K562 (cell line): ENCODE data around the gene DOCK3. TPM values are rescaled to one million over a fixed set of nuclear protein-coding genes. Genes with fewer than 3 reads are reported as not detected.

ENCODE experiments used
- ATAC-seq: fragments of 200-7000 bp; cut with Tn5 transposase; 3 replicates; pipeline ENCODE4 v1.9.1; 2020; ENCODE audit warnings: moderate library complexity
- BruUV-seq: library from RNA; stranded (reverse); fragments of 400-500 nt; replicated peaks from 2 replicates; lab custom pipeline; 2021; lab: Mats Ljungman, UMichigan
- CTCF ChIA-PET: fragments of 300-600 bp; formaldehyde crosslinking; extraction: SDS; loops from one replicate; lab custom pipeline; 2021; ENCODE audit warnings: low intra/inter-chr PET ratio; lab: Yijun Ruan, JAX
- POLR2A ChIA-PET: fragments of 300-600, 350-650 bp; sonication (Branson Sonifier 250); formaldehyde crosslinking; extraction: SDS; loops from one replicate; lab custom pipeline; 2021; ENCODE audit warnings: antibody characterized with exemption, inconsistent platforms; lab: Yijun Ruan, JAX
- DNase-seq, 4 experiments: peaks; one replicate each; pipeline versions ENCODE4 v3.0.0 to v3.0.0-alpha.2; 2011 to 2018; ENCODE audit warnings: low spot score in 3 of 4, mixed read lengths in 3 of 4; ENCODE audit errors: extremely low read depth in 1 of 4
- FAIRE-seq: peaks from 2 replicates; lab custom pipeline; 2011; peaks lifted over from hg19 to GRCh38; lab: Jason Lieb, UNC
- H2AFZ ChIP-seq: 2 replicates; pipeline ENCODE4 v1.6.0; 2011; ENCODE audit warnings: low read depth, low read length, control low read depth, inconsistent platforms
- H3K27ac ChIP-seq: fragments of 200-600 bp; 3 replicates; pipeline ENCODE4 v1.8.0; 2011; ENCODE audit warnings: low read depth, mild to moderate bottlenecking, control low read depth, inconsistent platforms, low read length, moderate library complexity, mixed read lengths; ENCODE audit errors: extremely low read depth
- H3K27me3 ChIP-seq, 2 experiments: fragments of 300-600 bp in 1 of 2; 2 replicates in 1 of 2; 3 replicates in 1 of 2; pipeline versions ENCODE4 v1.6.0 to v1.8.0; 2011; ENCODE audit warnings: inconsistent platforms in 2 of 2, low read length in 2 of 2, mild to moderate bottlenecking in 1 of 2, mixed read lengths in 1 of 2, moderate library complexity in 1 of 2; ENCODE audit not compliant: control insufficient read depth in 2 of 2, insufficient read depth in 2 of 2
- H3K36me3 ChIP-seq: fragments of 300-600 bp; 3 replicates; pipeline ENCODE4 v1.8.0; 2011; ENCODE audit warnings: mild to moderate bottlenecking, low read length, inconsistent platforms; ENCODE audit not compliant: control insufficient read depth, insufficient read depth
- H3K4me1 ChIP-seq, 2 experiments: fragments of 200-600 bp in 1 of 2; replicated peaks in 1 of 2; 2 replicates in 1 of 2; 3 replicates in 1 of 2; pipeline versions ENCODE4 v1.5.1 to v1.8.0; 2011; ENCODE audit warnings: inconsistent platforms in 2 of 2, low read length in 2 of 2, mild to moderate bottlenecking in 1 of 2, mixed read lengths in 1 of 2, moderate library complexity in 1 of 2; ENCODE audit not compliant: control insufficient read depth in 2 of 2, insufficient read depth in 2 of 2
- H3K4me2 ChIP-seq: 2 replicates; pipeline ENCODE4 v1.6.1; 2011; ENCODE audit warnings: low read length, control low read depth, inconsistent platforms, mixed read lengths; ENCODE audit not compliant: insufficient read depth
- H3K4me3 ChIP-seq: fragments of 200-600 bp; sonication (generic), shearing (Covaris generic); 2 replicates; pipeline ENCODE4 v1.5.1; 2016; ENCODE audit warnings: control low read depth, inconsistent platforms
- H3K79me2 ChIP-seq: fragments of 200-600 bp; 3 replicates; pipeline ENCODE4 v1.8.0; 2011; ENCODE audit warnings: low read length, inconsistent platforms; ENCODE audit not compliant: control insufficient read depth, insufficient read depth
- H3K9ac ChIP-seq, 2 experiments: 2 replicates each; pipeline versions ENCODE4 v1.6.0 to v1.6.1; 2011; ENCODE audit warnings: low read depth in 2 of 2, low read length in 2 of 2, control low read depth in 1 of 2, inconsistent platforms in 1 of 2, mild to moderate bottlenecking in 1 of 2, mixed read lengths in 1 of 2; ENCODE audit not compliant: insufficient read depth in 1 of 2
- H3K9me1 ChIP-seq: one replicate; pipeline ENCODE4 v1.6.0; 2011; ENCODE audit warnings: inconsistent platforms, mild to moderate bottlenecking, low read length, moderate library complexity; ENCODE audit not compliant: control insufficient read depth, insufficient read depth
- H3K9me3 ChIP-seq: replicated peaks from 2 replicates; pipeline ENCODE4 v1.5.1; 2011; ENCODE audit warnings: low read depth, low read length, inconsistent platforms; ENCODE audit not compliant: control insufficient read depth, insufficient read depth
- H4K20me1 ChIP-seq: replicated peaks from 2 replicates; pipeline ENCODE4 v1.6.1; 2011; ENCODE audit warnings: low read length, inconsistent platforms, mixed read lengths; ENCODE audit not compliant: control insufficient read depth, insufficient read depth
- ATF4 ChIP-seq: fragments of 450-650 bp; formaldehyde crosslinking; IDR thresholded peaks from 2 replicates; pipeline ENCODE4 v1.4.0; 2022; ENCODE audit warnings: mild to moderate bottlenecking, moderate library complexity
- BACH1 ChIP-seq: fragments of 200-800 bp; sonication (Bioruptor generic); IDR thresholded peaks from 2 replicates; pipeline ENCODE4 v1.6.1; 2016; ENCODE audit warnings: missing genetic modification characterization, missing compliant biosample characterization
- CGGBP1 ChIP-seq: fragments of 250-450 bp; sonication (Bioruptor Pico); IDR thresholded peaks from 2 replicates; pipeline ENCODE4 v1.9.0; 2021; ENCODE audit warnings: mild to moderate bottlenecking
- E2F3 ChIP-seq: fragments of 250-450 bp; sonication (Bioruptor Pico); IDR thresholded peaks from 2 replicates; pipeline ENCODE4 v1.4.0; 2020; ENCODE audit warnings: mild to moderate bottlenecking
- EHMT2 ChIP-seq: fragments of 450-650 bp; IDR thresholded peaks from 2 replicates; pipeline ENCODE4 v1.6.1; 2018; ENCODE audit warnings: antibody characterized with exemption
- FIP1L1 ChIP-seq: fragments of 200-400 bp; formaldehyde crosslinking; IDR thresholded peaks from 2 replicates; pipeline ENCODE4 v1.6.1; 2018; ENCODE audit warnings: mild to moderate bottlenecking, low read depth, low read length; ENCODE audit not compliant: poor library complexity, severe bottlenecking
- HDAC1 ChIP-seq, 2 experiments: fragments of 450-650 bp; IDR thresholded peaks; 2 replicates each; pipeline ENCODE4 v1.6.1; 2016 to 2017; ENCODE audit warnings: inconsistent platforms in 1 of 2, mild to moderate bottlenecking in 1 of 2, moderate library complexity in 1 of 2
- HINFP ChIP-seq: fragments of 450-650 bp; conservative IDR thresholded peaks from 2 replicates; pipeline ENCODE4 v1.6.1; 2016; ENCODE audit warnings: missing genetic modification characterization, low read depth, mild to moderate bottlenecking, control low read depth, missing compliant biosample characterization
- KAT7 ChIP-seq: sonication (generic); formaldehyde crosslinking; IDR thresholded peaks from 2 replicates; pipeline ENCODE4 v1.8.0; 2022; ENCODE audit warnings: missing genetic modification reagents, mild to moderate bottlenecking, borderline replicate concordance
- NFATC3 ChIP-seq: fragments of 450-650 bp; IDR thresholded peaks from 2 replicates; pipeline ENCODE4 v1.6.1; 2017; ENCODE audit warnings: mild to moderate bottlenecking
- PATZ1 ChIP-seq: fragments of 250-450 bp; sonication (Bioruptor Pico); IDR thresholded peaks from 2 replicates; pipeline ENCODE4 v1.5.0; 2020; ENCODE audit warnings: mild to moderate bottlenecking, borderline replicate concordance
- POLR2G ChIP-seq: fragments of 200-400 bp; formaldehyde crosslinking; IDR thresholded peaks from 2 replicates; pipeline ENCODE4 v1.6.1; 2017; ENCODE audit warnings: low read depth, mild to moderate bottlenecking, antibody characterized with exemption, low read length, moderate library complexity
- SUPT5H ChIP-seq: fragments of 450-650 bp; IDR thresholded peaks from 2 replicates; pipeline ENCODE4 v1.6.1; 2016
- TARDBP ChIP-seq: fragments of 450-650 bp; IDR thresholded peaks from 2 replicates; pipeline ENCODE4 v1.6.1; 2016
- XRCC4 ChIP-seq: IDR thresholded peaks from one replicate; pipeline ENCODE4 v1.6.1; 2011; ENCODE audit not compliant: insufficient read depth, insufficient read length; ENCODE audit errors: extremely low read depth
- ZNF740 ChIP-seq, 3 experiments: fragments of 200-800 bp in 1 of 3; sonication (Bioruptor generic) in 1 of 3; sonication (generic) in 1 of 3; formaldehyde crosslinking in 1 of 3; IDR thresholded peaks; 2 replicates each; pipeline versions ENCODE4 v1.6.1 to v1.8.0; 2016 to 2022; ENCODE audit warnings: mild to moderate bottlenecking in 2 of 3, missing compliant biosample characterization in 2 of 3, missing genetic modification characterization in 2 of 3, missing genetic modification reagents in 1 of 3
- WGBS: fragments of 100-300 bp; shearing (Covaris generic); methylation state at CpG from one replicate; pipeline ENCODE4 v1.1.6; 2016; ENCODE audit warnings: low coverage, mixed read lengths; ENCODE audit not compliant: insufficient coverage; ENCODE audit errors: missing lambda C conversion rate; 5-methylcytosine and 5-hydroxymethylcytosine counted together
- in situ Hi-C: fragments of 300-500 bp; cut with MboI; formaldehyde crosslinking; loops from 4 replicates; pipeline ENCODE4 v1.15.0; 2018; ENCODE audit warnings: inconsistent platforms, mixed read lengths
- intact Hi-C: fragments of 100-400 bp; cut with micrococcal nuclease; formaldehyde crosslinking; loops from 2 replicates; pipeline ENCODE4 v1.14.2; 2022
- polyA plus RNA-seq, 8 experiments: library from polyadenylated mRNA; depleted of rRNA in 4 of 8; stranded (reverse) in 5 of 8; unstranded in 3 of 8; fragments of >200 nt; fragmentation: Nextera tagmentation in 2 of 8; fragmentation: Illumina TruSeq in 1 of 8; extraction: Ambion mirVana in 2 of 8; extraction: Trizol in 1 of 8; gene quantifications; 2 replicates each; pipeline versions ENCODE4 v1.2.1 to v1.2.3, GENCODE V29; 2011 to 2014; ENCODE audit warnings: inconsistent platforms in 1 of 8, missing spikeins in 1 of 8
- total RNA-seq, 7 experiments: library from RNA; depleted of rRNA in 6 of 7; stranded (reverse); fragments of >200 nt in 6 of 7; fragmentation: Illumina TruSeq in 2 of 7; extraction: Trizol in 2 of 7; gene quantifications; 2 replicates each; pipeline versions ENCODE4 v1.2.1 to v1.2.3, GENCODE V29; 2011 to 2021; ENCODE audit warnings: low replicate concordance in 1 of 7

The DOCK3 gene
- total and polyA plus RNA-seq, 9 of the 15 experiments (the other 6 are each of a cell fraction or from before 2014, with no cell fraction given), result under 0.01 to 0.03 (median 0.01) TPM; not detected in 4

GRCh38 chr3:51280176-51280575 lies 605.4 kb downstream of the DOCK3 start:
- no peaks in the 10 kb centered on the region for H3K79me2 ChIP-seq
- no peaks in the 10 kb centered on the region for H3K4me1 ChIP-seq
- no peak overlapping the region for H3K4me2 ChIP-seq
- ATAC-seq (no peak), DNase-seq (no peak), FAIRE-seq (no peak)
- no peaks in the 10 kb centered on the region for H3K9me1 ChIP-seq
- no peak overlapping the region for H2AFZ ChIP-seq
- peaks cover 0 to 5% of the 10 kb centered on the region in 2 experiments; a peak in 1 of 5 replicates for H3K27me3 ChIP-seq
- no peak overlapping the region for H3K9ac ChIP-seq
- 0% methylated on average over 3 of the region's 3 CpGs for WGBS
- H3K9me3 ChIP-seq, result no peaks in the 10 kb centered on the region
- BruUV-seq, result no TSS peak
- ChIA-PET POLR2A (interaction anchor here (0.7 to 1.3 kb wide), 2 partner anchors 9 to 52 kb away, joined by 3 to 4 read pairs; no protein-coding TSS in a partner anchor), CTCF (no interaction called here)
- H3K4me3 ChIP-seq, result no peak overlapping the region
- no peaks in the 10 kb centered on the region for H4K20me1 ChIP-seq
- intact Hi-C loops (no loop called here), in situ Hi-C loops (no loop called here)
- no peak overlapping the region for H3K27ac ChIP-seq
- H3K36me3 ChIP-seq, result no peaks in the 10 kb centered on the region
- TF ChIP-seq E2F3 (CRISPR knock-in tag) (no peak), FIP1L1 (no peak), POLR2G (no peak), HINFP (tag) (no peak), CGGBP1 (CRISPR knock-in tag) (no peak), TARDBP (no peak), EHMT2 (no peak), SUPT5H (no peak), ATF4 (CRISPR knock-in tag) (no peak), PATZ1 (CRISPR knock-in tag) (no peak), ZNF740 (CRISPR knock-in tag; IDR thresholded peaks at IDR 0.05) (no peak), ZNF740 (tag; IDR thresholded peaks at IDR 0.05) (no peak), KAT7 (CRISPR knock-in tag) (no peak), NFATC3 (no peak), BACH1 (no peak), HDAC1 (IDR thresholded peaks at IDR 0.05) (no peak), XRCC4 (no peak)
